RKO (cell line): Measurements from ENCODE around the gene ACACB.

Experiments
- DNase-seq: peaks from one replicate; pipeline ENCODE4 v3.0.0-alpha.2; 2016; ENCODE audit warnings: low spot score

The ACACB gene

GRCh38 chr12:109174468-109174867, 58.1 kb downstream of the ACACB start:
- no peak for DNase-seq

DNA sequence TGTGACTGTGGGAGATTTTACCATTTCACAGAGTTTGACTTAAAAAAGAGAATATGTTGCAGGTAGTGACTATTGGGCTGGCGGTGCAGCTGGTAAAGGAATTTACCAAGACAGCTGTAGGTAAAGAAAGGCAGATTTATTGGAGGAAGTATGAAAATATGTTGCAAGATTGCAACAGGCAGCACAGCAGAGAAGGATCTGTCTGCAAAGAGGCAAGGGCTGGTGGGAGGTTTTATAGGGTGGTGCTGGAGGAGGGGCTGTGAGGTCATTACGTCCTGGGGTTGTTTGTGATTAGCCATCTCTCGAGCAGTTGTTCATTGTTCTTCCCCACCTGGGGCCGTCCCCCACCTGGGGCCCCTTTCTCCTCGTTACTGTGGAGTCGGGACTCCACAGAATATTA, 62.1 kb downstream of the ACACB start:
- DNase-seq = no peak

DNA sequence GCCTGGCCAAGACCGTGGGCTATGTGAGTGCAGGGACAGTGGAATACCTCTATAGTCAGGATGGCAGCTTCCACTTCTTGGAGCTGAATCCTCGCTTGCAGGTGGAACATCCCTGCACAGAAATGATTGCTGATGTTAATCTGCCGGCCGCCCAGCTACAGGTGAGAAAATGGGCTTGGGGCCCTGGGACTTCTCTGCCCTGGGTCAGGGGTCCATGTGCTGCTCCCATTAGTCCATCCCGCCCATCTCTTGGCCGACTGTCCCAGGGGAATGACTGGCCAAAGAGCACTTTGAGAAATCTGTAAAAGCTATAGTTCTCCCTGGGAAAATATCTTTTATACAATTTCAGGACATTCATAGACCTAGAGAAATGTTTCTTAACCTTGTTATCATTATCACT, 63.5 kb downstream of the ACACB start:
- no peak for DNase-seq

- no peak for DNase-seq
Measured at GRCh38 chr12:109182041-109182839, 65.9 kb downstream of the ACACB start.

DNA sequence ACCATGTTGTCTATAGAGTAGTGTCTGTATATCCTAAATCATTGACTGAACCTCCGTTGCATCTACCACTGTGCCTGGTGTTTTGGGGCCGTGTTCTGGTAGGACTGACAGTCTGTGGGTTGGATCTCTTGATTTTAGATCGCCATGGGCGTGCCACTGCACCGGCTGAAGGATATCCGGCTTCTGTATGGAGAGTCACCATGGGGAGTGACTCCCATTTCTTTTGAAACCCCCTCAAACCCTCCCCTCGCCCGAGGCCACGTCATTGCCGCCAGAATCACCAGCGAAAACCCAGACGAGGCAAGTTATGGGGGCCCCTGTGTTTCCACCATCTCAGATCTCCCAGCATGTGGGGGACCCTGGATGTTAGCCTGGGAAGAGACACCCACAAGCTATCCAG, 69.1 kb downstream of the ACACB start:
- DNase-seq = no peak

GRCh38 chr12:109186993-109187653, 70.7 kb downstream of the ACACB start:
- no peak for DNase-seq

GRCh38 chr12:109188108-109188712, 71.8 kb downstream of the ACACB start:
- DNase-seq = no peak

GRCh38 chr12:109189291-109189690, 72.9 kb downstream of the ACACB start:
- DNase-seq = no peak

DNA sequence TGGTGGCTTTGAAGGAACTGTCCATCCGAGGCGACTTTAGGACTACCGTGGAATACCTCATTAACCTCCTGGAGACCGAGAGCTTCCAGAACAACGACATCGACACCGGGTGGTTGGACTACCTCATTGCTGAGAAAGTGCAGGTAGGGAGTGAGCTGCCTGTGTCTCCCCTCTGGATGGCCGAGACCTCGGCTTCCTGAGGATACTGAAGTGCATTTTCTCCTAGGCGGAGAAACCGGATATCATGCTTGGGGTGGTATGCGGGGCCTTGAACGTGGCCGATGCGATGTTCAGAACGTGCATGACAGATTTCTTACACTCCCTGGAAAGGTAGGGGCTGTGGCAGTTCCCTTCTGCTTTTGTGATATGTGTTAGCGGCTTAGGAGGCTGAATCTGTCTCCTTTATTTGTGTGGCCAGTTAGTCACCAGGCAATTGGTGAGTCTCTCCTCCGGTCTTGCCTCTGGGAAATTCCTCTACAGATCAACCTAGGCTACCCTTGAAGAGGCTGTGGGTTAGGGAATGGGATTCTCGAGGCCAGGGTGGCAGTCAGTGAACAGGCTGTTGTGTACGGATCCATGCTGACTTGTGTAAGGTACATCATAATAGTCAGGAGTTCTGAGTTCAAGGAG, 75.3 kb downstream of the ACACB start:
- no peak for DNase-seq

GRCh38 chr12:109192358-109192757, 76.0 kb downstream of the ACACB start:
- no peak for DNase-seq

DNA sequence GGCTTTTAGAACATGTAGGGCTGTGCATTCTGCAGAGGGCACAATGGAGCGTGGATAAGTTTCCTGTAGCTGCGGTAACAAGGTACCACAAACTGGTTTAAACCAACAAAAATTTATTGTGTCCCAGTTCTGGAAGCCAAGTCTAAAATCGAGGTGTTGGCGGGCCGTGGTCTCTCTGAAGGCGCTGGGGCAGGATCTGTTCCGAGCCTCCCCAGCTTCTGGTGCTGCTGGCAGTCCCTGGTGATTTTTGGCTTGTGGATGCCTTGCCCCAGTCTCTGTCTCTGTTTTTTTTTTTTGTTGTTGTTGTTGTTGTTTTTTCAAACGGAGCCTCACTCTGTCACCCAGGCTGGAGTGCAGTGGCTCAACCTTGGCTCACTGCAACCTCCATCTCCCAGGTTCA, 77.5 kb downstream of the ACACB start:
- no peak for DNase-seq

- DNase-seq = no peak
Measured at GRCh38 chr12:109196332-109196731, 79.9 kb downstream of the ACACB start.

DNA sequence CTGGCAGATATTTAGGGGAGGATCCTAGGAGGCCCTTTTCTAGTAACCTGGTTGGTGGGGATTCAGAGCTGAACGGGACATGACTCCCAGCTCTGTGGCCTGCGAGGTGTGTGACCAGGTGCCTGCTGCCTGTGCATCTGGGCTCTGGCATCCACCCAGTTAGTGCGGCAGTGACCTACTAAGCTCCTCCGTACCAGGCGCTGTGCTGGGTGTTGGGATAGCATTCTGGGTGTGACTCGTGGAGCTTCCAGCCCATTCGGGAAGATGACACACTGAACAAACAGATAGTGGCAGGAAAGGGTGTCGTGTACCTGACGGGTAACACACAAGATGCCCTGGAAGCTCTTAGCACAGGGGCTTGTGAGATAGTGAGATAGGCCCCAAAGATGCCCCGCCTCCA, 80.9 kb downstream of the ACACB start:
- DNase-seq = no peak

GRCh38 chr12:109199324-109199723, 82.9 kb downstream of the ACACB start:
- no peak for DNase-seq

GRCh38 chr12:109200825-109201495, 84.6 kb downstream of the ACACB start:
- DNase-seq = no peak

DNA sequence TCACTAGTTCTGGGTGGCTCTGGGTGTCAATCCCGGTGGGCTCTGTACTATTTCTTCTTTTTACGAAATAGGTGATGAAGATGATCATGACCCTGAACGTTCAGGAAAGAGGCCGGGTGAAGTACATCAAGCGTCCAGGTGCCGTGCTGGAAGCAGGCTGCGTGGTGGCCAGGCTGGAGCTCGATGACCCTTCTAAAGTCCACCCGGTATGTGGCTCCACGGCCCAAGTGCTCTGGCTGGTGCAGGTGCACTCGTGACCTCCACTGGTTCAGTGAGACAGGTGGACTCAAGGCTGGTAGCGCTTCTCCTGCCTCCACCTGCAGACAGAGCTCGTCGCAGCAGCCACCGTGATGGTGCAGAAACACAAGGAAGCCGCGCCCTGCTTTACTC, 85.1 kb downstream of the ACACB start:
- no peak for DNase-seq

DNA sequence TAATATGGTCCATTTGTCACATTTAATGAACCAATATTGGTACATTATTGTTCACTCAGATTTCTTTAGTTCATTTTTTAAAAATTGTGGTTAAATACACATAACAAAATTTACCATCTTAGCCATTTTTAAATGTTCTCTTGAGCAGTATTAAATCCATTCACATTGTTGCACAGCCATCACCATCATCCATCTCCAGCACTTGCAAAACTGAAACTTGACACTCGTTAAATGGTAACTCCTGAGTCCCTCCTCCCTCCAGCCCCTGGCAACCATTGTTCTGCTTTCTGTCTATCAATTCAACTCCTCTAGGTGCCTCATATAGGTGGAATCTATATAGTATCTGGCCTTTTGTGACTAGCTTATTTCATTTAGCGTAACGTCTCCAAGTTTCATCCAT, 86.4 kb downstream of the ACACB start:
- no peak for DNase-seq

DNA sequence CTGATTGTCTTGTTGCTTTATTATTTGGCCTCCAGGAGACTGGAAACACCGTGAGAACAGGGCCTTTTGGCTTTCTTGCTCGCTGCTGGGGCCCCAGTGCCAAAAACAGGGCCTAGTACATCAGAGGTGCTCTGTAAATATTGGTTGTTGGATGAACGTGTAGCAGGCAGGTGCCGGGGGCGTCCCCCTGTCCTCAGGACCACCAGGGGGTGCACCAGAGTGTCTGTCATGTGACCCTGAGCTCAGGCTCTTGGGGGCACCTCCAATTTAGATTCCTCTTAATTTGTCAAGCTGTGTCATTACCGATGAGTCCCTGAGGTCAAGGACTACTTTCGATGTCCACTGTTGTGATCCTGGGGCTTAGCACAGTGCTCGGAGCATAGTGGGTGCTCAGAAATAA, 87.1 kb downstream of the ACACB start:
- DNase-seq = no peak

DNA sequence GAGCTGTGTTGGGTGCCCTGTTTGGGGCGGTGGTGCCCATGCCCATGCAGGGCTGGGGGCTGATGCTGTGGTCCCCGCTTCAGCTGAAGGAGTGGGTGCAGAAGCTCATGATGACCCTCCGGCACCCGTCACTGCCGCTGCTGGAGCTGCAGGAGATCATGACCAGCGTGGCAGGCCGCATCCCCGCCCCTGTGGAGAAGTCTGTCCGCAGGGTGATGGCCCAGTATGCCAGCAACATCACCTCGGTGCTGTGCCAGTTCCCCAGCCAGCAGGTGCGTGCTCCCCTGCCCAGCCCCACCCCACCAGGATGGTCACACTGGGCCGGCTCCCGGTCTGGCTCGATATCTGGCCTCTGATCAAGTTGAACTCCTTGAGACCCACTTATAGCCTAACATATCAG, 92.7 kb downstream of the ACACB start:
- no peak for DNase-seq

DNA sequence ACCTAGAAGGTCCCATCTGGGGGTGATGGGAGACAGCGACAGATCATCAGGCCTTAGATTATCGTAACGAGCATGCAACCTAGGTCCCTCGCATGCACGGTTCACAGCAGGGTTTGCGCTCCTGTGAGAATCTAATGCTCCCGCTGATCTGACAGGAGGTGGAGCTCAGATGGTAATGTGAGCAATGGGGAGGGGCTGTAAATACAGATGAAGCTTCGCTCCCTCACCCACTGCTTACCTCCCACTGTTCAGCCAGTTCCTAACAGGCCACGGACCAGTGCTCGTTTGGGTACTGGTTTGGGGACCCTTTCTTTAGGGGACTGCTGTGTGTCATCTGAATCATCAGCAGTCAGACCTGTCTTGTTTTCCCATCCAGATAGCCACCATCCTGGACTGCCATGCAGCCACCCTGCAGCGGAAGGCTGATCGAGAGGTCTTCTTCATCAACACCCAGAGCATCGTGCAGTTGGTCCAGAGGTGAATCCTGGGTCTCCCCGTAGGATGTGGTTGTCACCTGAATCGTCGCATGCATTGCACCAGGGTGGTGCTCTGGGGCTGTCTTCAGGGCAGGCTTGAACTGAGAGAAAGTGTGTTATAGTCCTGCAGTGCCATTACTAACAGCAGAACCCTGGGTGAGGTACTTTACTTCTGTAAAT, 96.2 kb downstream of the ACACB start:
- DNase-seq = no peak

DNA sequence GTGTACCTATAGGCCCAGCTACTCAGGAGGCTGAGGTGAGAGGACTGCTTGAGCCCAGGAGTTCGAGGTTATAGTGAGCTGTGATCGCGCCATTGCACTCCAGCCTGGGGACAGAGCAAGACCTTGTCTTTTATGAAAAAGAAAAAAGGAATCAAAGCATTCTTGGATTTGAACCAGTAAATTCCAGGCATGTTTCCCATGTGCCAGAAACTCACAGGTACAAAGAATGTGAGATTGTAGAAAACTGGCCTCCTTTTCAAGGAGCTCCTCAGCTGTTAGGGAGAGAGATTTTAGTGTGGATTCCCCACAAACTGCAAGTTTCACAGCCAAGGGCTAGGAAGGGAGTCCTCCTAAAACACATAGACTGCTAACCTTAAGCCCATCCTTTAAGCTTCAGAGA, 97.7 kb downstream of the ACACB start:
- DNase-seq = no peak

GRCh38 chr12:109218996-109219395, 102.6 kb downstream of the ACACB start:
- no peak for DNase-seq
